Smooth muscle cell (in vitro differentiated cells): ENCODE measurements around the gene KISS1. TPM values are rescaled to one million over a fixed set of nuclear protein-coding genes. Genes with fewer than 3 reads are reported as not detected.

Experiments used
- DNase-seq: peaks from one replicate; lab custom pipeline; 2025; ENCODE audit not compliant: unreplicated experiment; lab: John Stamatoyannopoulos, UW
- H2AFZ ChIP-seq: fragments of 200-600 bp; sonication (generic); 2 replicates; pipeline ENCODE4 v1.6.0; 2016; ENCODE audit warnings: antibody characterized with exemption, low read depth, mild to moderate bottlenecking
- H3F3A ChIP-seq: fragments of 200-600 bp; sonication (generic); 2 replicates; pipeline ENCODE4 v1.6.0; 2017; ENCODE audit warnings: antibody characterized with exemption, low read depth
- H3K27ac ChIP-seq: fragments of 200-600 bp; sonication (generic); 2 replicates; pipeline ENCODE4 v1.5.1; 2016; ENCODE audit warnings: low read depth, mild to moderate bottlenecking
- H3K27me3 ChIP-seq: fragments of 200-600 bp; sonication (generic); 2 replicates; pipeline ENCODE4 v1.6.1; 2016; ENCODE audit warnings: low read depth, mild to moderate bottlenecking
- H3K36me3 ChIP-seq: fragments of 200-600 bp; sonication (generic); 2 replicates; pipeline ENCODE4 v1.5.1; 2016; ENCODE audit warnings: low read depth
- H3K4me1 ChIP-seq: fragments of 200-600 bp; sonication (generic); 2 replicates; pipeline ENCODE4 v1.5.1; 2016; ENCODE audit warnings: low read depth
- H3K4me2 ChIP-seq: fragments of 200-600 bp; sonication (generic); 2 replicates; pipeline ENCODE4 v1.6.0; 2016; ENCODE audit warnings: mild to moderate bottlenecking
- H3K4me3 ChIP-seq: fragments of 200-600 bp; sonication (generic); 2 replicates; pipeline ENCODE4 v1.5.1; 2016; ENCODE audit warnings: mild to moderate bottlenecking
- H3K79me2 ChIP-seq: fragments of 200-600 bp; sonication (generic); 2 replicates; pipeline ENCODE4 v1.6.0; 2016; ENCODE audit warnings: low read depth, mild to moderate bottlenecking
- H3K9ac ChIP-seq: fragments of 200-600 bp; sonication (generic); 2 replicates; pipeline ENCODE4 v1.6.0; 2016; ENCODE audit warnings: low read depth
- H3K9me3 ChIP-seq: fragments of 200-600 bp; sonication (generic); replicated peaks from 2 replicates; pipeline ENCODE4 v1.5.1; 2016; ENCODE audit warnings: low read depth
- H4K20me1 ChIP-seq: fragments of 200-600 bp; sonication (generic); 2 replicates; pipeline ENCODE4 v1.6.0; 2016; ENCODE audit warnings: low read depth
- WGBS: methylation state at CpG from one replicate; pipeline ENCODE4 v1.1.7; 2016; ENCODE audit warnings: low lambda C conversion rate; 5-methylcytosine and 5-hydroxymethylcytosine counted together
- polyA plus RNA-seq: library from polyadenylated mRNA; unstranded; fragments of >200 nt; fragmentation: Nextera tagmentation; extraction: Ambion mirVana; gene quantifications from 2 replicates; pipeline ENCODE4 v1.2.1, GENCODE V29; 2016
- total RNA-seq: library from RNA; depleted of rRNA; stranded (reverse); fragments of >200 nt; gene quantifications from 2 replicates; pipeline ENCODE4 v1.2.3, GENCODE V29; 2014
- TF ChIP-seq, protein P1 (sequence below): fragments of 200-600 bp; sonication (generic); IDR thresholded peaks from 2 replicates; pipeline ENCODE4 v1.5.1; 2017; ENCODE audit warnings: borderline replicate concordance, mild to moderate bottlenecking, antibody characterized with exemption; ENCODE audit not compliant: insufficient read depth, poor library complexity, severe bottlenecking

The KISS1 gene
- total and polyA plus RNA-seq, 2 experiments from 2014 or later, result 0.72 to 1.2 TPM

DNA sequence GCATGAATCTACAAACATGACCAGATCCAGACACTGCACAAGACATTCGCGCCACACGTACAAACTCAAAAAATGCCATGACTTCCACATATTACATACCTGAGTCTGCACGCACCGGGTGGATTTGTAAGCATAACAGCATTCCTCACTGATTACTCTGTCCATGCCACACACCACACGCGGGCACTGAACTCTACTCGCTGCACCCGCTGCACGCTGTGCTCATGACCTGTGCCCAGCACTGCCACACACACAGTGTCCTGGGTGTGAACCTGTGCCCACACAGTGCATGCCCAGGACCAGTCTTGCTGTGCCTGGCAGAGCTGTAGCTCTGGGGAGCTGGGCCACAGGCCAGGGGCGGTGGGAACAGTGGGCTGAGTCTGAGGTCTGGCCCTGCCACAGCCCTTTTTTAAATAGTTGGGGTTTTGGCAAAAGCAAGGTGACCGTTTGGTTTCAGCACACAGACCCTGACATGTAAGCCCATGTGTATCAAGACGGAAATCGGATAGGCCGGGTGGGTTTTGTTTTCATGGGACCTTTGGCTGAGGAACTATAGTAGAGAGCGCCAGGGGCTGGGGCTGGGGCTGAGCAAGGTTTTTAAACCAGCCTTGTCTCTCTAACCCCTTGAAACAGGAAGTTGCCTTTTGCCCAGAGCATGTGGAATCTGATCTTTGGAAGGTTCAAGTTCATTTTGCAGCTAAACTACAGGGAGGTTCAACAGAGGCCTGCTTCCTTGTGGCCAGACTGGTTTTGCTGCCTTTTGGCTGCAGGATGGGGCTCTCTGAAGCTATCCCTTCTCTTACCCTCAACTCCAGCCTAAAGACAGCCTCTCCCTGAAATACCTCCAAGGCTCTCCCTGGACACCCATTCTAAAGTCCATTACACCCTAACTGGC lies 29.8 kb upstream of the KISS1 start:
- Histone ChIP-seq H3K79me2 (no peaks in the 10 kb centered on the region), H3K27ac (peak overlapping the region; percentile 78), H3F3A (peaks cover 8% of the 10 kb centered on the region), H4K20me1 (no peaks in the 10 kb centered on the region), H3K4me3 (no peak overlapping the region), H3K9me3 (no peaks in the 10 kb centered on the region), H3K27me3 (no peaks in the 10 kb centered on the region), H3K9ac (no peak overlapping the region), H3K36me3 (no peaks in the 10 kb centered on the region), H3K4me1 (no peaks in the 10 kb centered on the region), H2AFZ (no peak overlapping the region), H3K4me2 (no peak overlapping the region)
- TF ChIP-seq, protein P1, sequence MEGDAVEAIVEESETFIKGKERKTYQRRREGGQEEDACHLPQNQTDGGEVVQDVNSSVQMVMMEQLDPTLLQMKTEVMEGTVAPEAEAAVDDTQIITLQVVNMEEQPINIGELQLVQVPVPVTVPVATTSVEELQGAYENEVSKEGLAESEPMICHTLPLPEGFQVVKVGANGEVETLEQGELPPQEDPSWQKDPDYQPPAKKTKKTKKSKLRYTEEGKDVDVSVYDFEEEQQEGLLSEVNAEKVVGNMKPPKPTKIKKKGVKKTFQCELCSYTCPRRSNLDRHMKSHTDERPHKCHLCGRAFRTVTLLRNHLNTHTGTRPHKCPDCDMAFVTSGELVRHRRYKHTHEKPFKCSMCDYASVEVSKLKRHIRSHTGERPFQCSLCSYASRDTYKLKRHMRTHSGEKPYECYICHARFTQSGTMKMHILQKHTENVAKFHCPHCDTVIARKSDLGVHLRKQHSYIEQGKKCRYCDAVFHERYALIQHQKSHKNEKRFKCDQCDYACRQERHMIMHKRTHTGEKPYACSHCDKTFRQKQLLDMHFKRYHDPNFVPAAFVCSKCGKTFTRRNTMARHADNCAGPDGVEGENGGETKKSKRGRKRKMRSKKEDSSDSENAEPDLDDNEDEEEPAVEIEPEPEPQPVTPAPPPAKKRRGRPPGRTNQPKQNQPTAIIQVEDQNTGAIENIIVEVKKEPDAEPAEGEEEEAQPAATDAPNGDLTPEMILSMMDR, result no peak
- no peak for DNase-seq
- 80% methylated on average over 16 of the region's 16 CpGs for WGBS

DNA sequence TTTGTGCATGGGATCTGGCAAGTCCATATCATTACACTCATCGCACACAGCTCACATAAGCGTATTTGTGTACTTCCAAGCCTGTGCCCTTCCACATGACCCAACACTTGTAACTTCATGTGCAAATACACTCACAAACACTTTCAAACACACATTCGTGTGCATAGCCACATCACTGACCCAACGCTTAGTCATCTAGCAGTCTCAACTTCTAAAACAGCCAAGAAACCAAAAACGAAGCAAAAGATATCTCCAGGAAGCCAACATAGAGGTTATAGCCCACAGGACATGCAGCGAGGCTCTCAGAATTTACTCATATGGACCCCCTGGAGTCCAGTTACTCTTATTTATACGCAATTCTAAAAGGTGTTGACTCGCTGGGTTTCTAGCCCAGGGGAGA lies 28.4 kb upstream of the KISS1 start:
- no peaks in the 10 kb centered on the region for H3K4me1 ChIP-seq
- TF ChIP-seq, protein P1, result no peak
- no peaks in the 10 kb centered on the region for H3K36me3 ChIP-seq
- H3K27me3 ChIP-seq, result no peaks in the 10 kb centered on the region
- H3K27ac ChIP-seq, result peak overlapping the region; percentile 78
- no peak overlapping the region for H2AFZ ChIP-seq
- no peak overlapping the region for H3K9ac ChIP-seq
- peak overlapping the region; percentile 66 for H3K4me2 ChIP-seq
- WGBS, result 53% methylated on average over 8 of the region's 8 CpGs
- peaks cover 8% of the 10 kb centered on the region for H3F3A ChIP-seq
- H4K20me1 ChIP-seq, result no peaks in the 10 kb centered on the region
- H3K4me3 ChIP-seq, result no peak overlapping the region
- no peak for DNase-seq
- no peaks in the 10 kb centered on the region for H3K9me3 ChIP-seq
- no peaks in the 10 kb centered on the region for H3K79me2 ChIP-seq

DNA sequence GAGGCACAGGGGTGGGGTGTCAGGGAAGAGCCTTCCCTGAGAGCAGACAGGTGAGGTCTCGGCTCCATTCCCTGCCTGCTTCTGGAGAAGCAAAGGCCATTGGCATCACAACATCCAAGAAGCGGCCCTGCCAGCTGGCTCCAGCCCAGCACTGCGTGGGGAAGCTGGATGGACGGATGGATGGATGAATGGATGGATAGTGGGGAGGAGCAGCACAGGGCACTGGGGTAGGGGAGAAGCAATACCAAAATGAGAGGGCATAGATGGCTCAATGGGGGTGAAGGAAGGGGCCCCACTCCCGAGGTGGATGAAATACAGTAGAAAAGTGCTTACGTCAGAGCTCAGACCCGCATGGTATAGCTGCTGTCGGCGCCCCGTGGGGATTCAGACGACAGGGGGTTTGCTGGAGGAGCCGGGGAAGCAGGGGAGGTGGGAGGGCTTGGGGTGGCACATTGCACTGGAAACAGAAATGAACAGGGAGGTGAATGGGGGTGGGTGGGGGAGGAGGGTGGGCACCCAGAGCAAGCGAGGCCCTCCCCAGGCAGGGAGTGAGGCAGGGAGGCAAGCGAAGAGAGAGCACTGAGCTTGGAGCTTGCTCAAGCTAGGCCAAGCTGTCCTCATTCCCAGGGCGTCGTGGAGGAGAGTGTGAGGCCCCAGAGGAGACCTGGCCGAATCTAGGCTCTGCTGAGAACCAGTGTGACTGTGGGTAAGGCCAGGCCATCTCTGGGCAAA lies 27.0 kb upstream of the KISS1 start:
- TF ChIP-seq, protein P1, result no peak
- no peak overlapping the region for H3K27ac ChIP-seq

More for the DNA sequence above, 27.0 kb upstream of the KISS1 start:
- H2AFZ ChIP-seq, result no peak overlapping the region
- no peaks in the 10 kb centered on the region for H3K9me3 ChIP-seq
- no peaks in the 10 kb centered on the region for H3K36me3 ChIP-seq
- H3K79me2 ChIP-seq, result no peaks in the 10 kb centered on the region
- H3K27me3 ChIP-seq, result no peaks in the 10 kb centered on the region
- no peak overlapping the region for H3K4me2 ChIP-seq
- no peak overlapping the region for H3K4me3 ChIP-seq
- H3F3A ChIP-seq, result peaks cover 8% of the 10 kb centered on the region
- no peak overlapping the region for H3K9ac ChIP-seq
- H3K4me1 ChIP-seq, result no peaks in the 10 kb centered on the region
- DNase-seq, result no peak
- no peaks in the 10 kb centered on the region for H4K20me1 ChIP-seq
- WGBS, result 93% methylated on average over 16 of the region's 17 CpGs
